T-cell (primary cell): Measurements from ENCODE around the gene STT3B. TPM values are rescaled to one million over a fixed set of nuclear protein-coding genes. Genes with fewer than 3 reads are reported as not detected.

Source experiments
- ATAC-seq, 4 experiments: fragments of 200-7000 bp in 3 of 4; fragments of 150-1000 bp in 1 of 4; cut with Tn5 transposase; replicated peaks in 1 of 4; 1 replicate in 3 of 4; 2 replicates in 1 of 4; pipeline ENCODE4 v1.10.0; 2021; ENCODE audit warnings: moderate library complexity in 3 of 4, mild to moderate bottlenecking in 2 of 4, moderate number of reproducible peaks in 1 of 4
- CTCF ChIA-PET, 2 donors: fragments of 300-600 bp; sonication (Branson Sonifier 250); formaldehyde crosslinking; loops; one replicate each; lab custom pipeline; 2022; ENCODE audit warnings: antibody characterized with exemption in 2 of 2; lab: Charles Lee
- POLR2A ChIA-PET, 2 donors: fragments of 300-600 bp; sonication (Branson Sonifier 250); formaldehyde crosslinking; loops; one replicate each; lab custom pipeline; 2022; ENCODE audit warnings: antibody characterized with exemption in 2 of 2; lab: Charles Lee
- DNase-seq, 35 experiments: peaks; one replicate each; pipeline versions ENCODE4 v3.0.0 to v3.0.0-alpha.2; 2013 to 2023
- H3K27ac ChIP-seq: one replicate; pipeline ENCODE4 v1.5.1; 2013; ENCODE audit warnings: low read length
- H3K27me3 ChIP-seq, 2 experiments: replicated peaks in 1 of 2; 1 replicate in 1 of 2; 2 replicates in 1 of 2; pipeline versions ENCODE4 v1.6.1 to v1.7.0; 2013; ENCODE audit warnings: low read length in 1 of 2, mixed read lengths in 1 of 2; ENCODE audit not compliant: control insufficient read depth in 2 of 2, insufficient read depth in 2 of 2; ENCODE audit errors: extremely low read depth in 1 of 2
- H3K36me3 ChIP-seq, 2 donors: 1 replicate in 1 of 2; 2 replicates in 1 of 2; pipeline versions ENCODE4 v1.6.1 to v1.7.0; 2013; ENCODE audit warnings: low read length in 1 of 2; ENCODE audit not compliant: control insufficient read depth in 2 of 2, insufficient read depth in 1 of 2; ENCODE audit errors: extremely low read depth in 1 of 2
- H3K4me1 ChIP-seq, 2 experiments: 1 replicate in 1 of 2; 2 replicates in 1 of 2; pipeline versions ENCODE4 v1.6.1 to v1.7.0; 2013; ENCODE audit warnings: low read length in 2 of 2, mixed read lengths in 1 of 2; ENCODE audit not compliant: insufficient read depth in 2 of 2, control insufficient read depth in 1 of 2; ENCODE audit errors: extremely low read depth in 1 of 2
- H3K4me3 ChIP-seq, 2 donors: 1 replicate in 1 of 2; 2 replicates in 1 of 2; pipeline versions ENCODE4 v1.5.1 to v1.7.0; 2013; ENCODE audit warnings: mild to moderate bottlenecking in 2 of 2, low read length in 1 of 2, moderate library complexity in 1 of 2; ENCODE audit not compliant: control insufficient read depth in 1 of 2; ENCODE audit errors: extremely low read depth in 1 of 2
- H3K9me3 ChIP-seq: 2 replicates; pipeline ENCODE4 v1.7.0; 2013
- H3K27ac Mint-ChIP-seq, 2 donors: one replicate each; pipeline ENCODE4 v1.8.0; 2020 to 2021; ENCODE audit warnings: mild to moderate bottlenecking in 2 of 2, mixed read lengths in 2 of 2
- H3K27me3 Mint-ChIP-seq, 2 donors: one replicate each; pipeline ENCODE4 v1.8.0; 2021 to 2022; ENCODE audit warnings: mixed read lengths in 2 of 2
- H3K36me3 Mint-ChIP-seq: one replicate; pipeline ENCODE4 v1.8.0; 2021; ENCODE audit warnings: mixed read lengths
- H3K4me1 Mint-ChIP-seq, 3 donors: one replicate each; pipeline ENCODE4 v1.8.0; 2020 to 2022; ENCODE audit warnings: mixed read lengths in 3 of 3, mild to moderate bottlenecking in 1 of 3
- H3K4me3 Mint-ChIP-seq, 3 donors: one replicate each; pipeline ENCODE4 v1.8.0; 2020 to 2022; ENCODE audit warnings: mild to moderate bottlenecking in 3 of 3, mixed read lengths in 3 of 3, moderate library complexity in 3 of 3
- H3K9me3 Mint-ChIP-seq, 3 donors: one replicate each; pipeline ENCODE4 v1.8.0; 2020 to 2022; ENCODE audit warnings: mixed read lengths in 3 of 3
- WGBS: methylation state at CpG from one replicate; pipeline ENCODE4 v1.1.5; 2013; ENCODE audit warnings: missing lambda C conversion rate; ENCODE audit not compliant: insufficient coverage; 5-methylcytosine and 5-hydroxymethylcytosine counted together
- total RNA-seq, 35 experiments: library from RNA in 6 of 35; stranded (reverse) in 6 of 35; fragments of 120-200 nt in 1 of 35; gene quantifications; one replicate each; pipeline versions ENCODE4 v1.2.1 to v1.2.4 and lab custom pipeline; 2013 to 2026

STT3B gene
- total RNA-seq, 5 donors from 2014 or later (not counting 1 experiment from before 2014, with no cell fraction given): 92.1 to 160 (median 110) TPM

DNA sequence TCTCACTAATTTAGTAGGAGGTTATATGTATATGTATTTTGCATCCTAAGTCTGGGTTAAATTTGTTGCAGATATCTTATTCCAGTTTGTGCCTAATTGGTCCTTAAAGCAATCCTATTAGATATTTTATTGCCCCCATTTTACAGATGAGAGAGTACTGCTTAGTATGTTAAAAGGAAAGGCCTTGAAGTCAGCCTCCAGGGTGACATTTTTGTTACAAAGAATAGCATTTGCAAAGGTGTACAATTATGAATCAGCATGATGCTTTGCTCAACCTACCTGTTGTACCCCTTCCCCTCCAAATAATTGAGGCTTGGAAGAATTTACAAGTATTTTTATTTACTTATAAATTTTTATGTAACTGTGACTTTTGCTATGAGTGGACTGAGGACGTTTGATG, 14.0 kb downstream of the STT3B start:
- Histone ChIP-seq H3K9me3 (no peaks in the 10 kb centered on the region), H3K4me3 (no peak overlapping the region), H3K27ac (no peak overlapping the region), H3K4me1 (peaks cover 18% of the 10 kb centered on the region in 2 experiments), H3K36me3 (peaks cover 0 to 2% of the 10 kb centered on the region in 2 donors), H3K27me3 (no peaks in the 10 kb centered on the region)
- peak overlapping the region in 1 of 3 donors; percentile 58 for H3K4me3 Mint-ChIP-seq
- no peak for ATAC-seq
- no peak for DNase-seq
- CTCF ChIA-PET: interaction anchor here (0.6 to 1.4 kb wide), 4 partner anchors 14 to 792 kb away, joined by 4 to 10 read pairs (median 6); partner anchors contain the start of gene STT3B (in 1 of the 2)
- no CpG with 5 or more reads among the region's 1 CpG for WGBS
- peaks cover 11% of the 10 kb centered on the region for H3K36me3 Mint-ChIP-seq
- no peaks in the 10 kb centered on the region for H3K9me3 Mint-ChIP-seq
- POLR2A ChIA-PET: interaction anchor here in 1 of 2 donors (2.7 kb wide), 1 partner anchor 14 kb away, joined by 15 read pairs; the partner anchor contains the start of gene STT3B
- no peaks in the 10 kb centered on the region for H3K27me3 Mint-ChIP-seq
- H3K27ac Mint-ChIP-seq: peak overlapping the region; percentile 43 to 58
- peaks cover 90 to 93% (median 91%) of the 10 kb centered on the region in 3 donors for H3K4me1 Mint-ChIP-seq

DNA sequence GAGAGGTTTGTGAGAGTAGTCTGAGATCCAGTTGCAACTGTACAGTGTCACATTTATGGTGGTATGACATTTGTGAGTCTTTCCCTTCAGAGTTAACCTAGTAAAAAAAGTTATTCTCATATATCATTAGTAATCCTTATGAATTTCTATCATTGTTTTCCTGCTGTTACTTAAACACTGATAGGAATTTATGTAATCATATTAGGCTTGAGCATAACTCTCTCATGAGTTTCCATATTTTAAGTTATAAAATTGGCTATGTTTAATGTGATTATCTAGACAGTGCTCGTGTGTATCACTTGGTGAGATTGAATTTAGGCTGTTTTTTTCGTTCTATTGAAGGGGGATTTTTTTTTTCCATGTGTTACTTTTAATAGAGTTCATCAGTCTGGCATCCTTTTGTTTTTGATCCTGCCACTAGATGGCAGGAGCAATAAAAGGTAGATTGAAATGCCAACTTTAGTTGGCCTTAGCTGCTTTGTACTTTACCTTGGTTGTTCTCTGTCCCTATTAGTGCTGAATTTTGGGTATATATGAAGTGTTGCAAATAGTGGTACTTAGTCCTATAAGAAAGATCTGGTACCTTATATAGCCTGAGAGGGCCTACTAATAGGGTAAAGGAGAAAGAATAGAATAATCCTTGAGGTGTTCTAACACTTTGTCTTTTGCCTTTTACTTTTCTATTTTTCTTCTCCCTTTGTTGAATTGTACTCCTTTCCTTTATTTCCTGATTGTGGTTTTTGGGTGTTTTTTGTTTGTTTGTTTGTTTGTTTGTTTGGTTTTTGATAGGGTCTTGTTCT, 17.9 kb downstream of the STT3B start:
- H3K27ac Mint-ChIP-seq: peak overlapping the region; percentile 36 to 71
- peaks cover 84 to 88% (median 85%) of the 10 kb centered on the region in 3 donors for H3K4me1 Mint-ChIP-seq
- no peak overlapping the region for H3K4me3 ChIP-seq
- peak; percentile 48 to 72 (median 68) for ATAC-seq
- no peaks in the 10 kb centered on the region for H3K9me3 ChIP-seq
- no peaks in the 10 kb centered on the region for H3K27me3 ChIP-seq
- peak in 2 of 35 experiments; percentile 15 to 67 for DNase-seq
- POLR2A ChIA-PET: interaction anchor here in 1 of 2 donors (0.6 to 0.7 kb wide), 2 partner anchors 15 to 556 kb away, joined by 3 read pairs; partner anchors contain the start of gene GPD1L
- no peaks in the 10 kb centered on the region for H3K36me3 ChIP-seq
- H3K9me3 Mint-ChIP-seq: peaks cover 0 to 2% (median 0%) of the 10 kb centered on the region in 3 donors
- H3K4me3 Mint-ChIP-seq: peak overlapping the region in 2 of 3 donors; percentile 13 to 41
- CTCF ChIA-PET: interaction anchor here (0.6 to 2.8 kb wide), 9 partner anchors 11 to 324 kb away, joined by 3 to 13 read pairs (median 4); partner anchors contain the start of gene STT3B (in 1 of the 2)
- H3K36me3 Mint-ChIP-seq: peaks cover 5% of the 10 kb centered on the region
- no peaks in the 10 kb centered on the region for H3K27me3 Mint-ChIP-seq
- peaks cover 13 to 19% of the 10 kb centered on the region in 2 experiments for H3K4me1 ChIP-seq
- no peak overlapping the region for H3K27ac ChIP-seq
- WGBS: 14% methylated on average over 1 of the region's 2 CpGs

- no peak overlapping the region for H3K4me3 ChIP-seq
- H3K36me3 ChIP-seq: no peaks in the 10 kb centered on the region
- ATAC-seq (no peak), DNase-seq (no peak)
- H3K4me1 ChIP-seq: peaks cover 9 to 20% of the 10 kb centered on the region in 2 experiments
- 90% methylated on average over 2 of the region's 2 CpGs for WGBS
- H3K27me3 ChIP-seq: no peaks in the 10 kb centered on the region
- H3K9me3 ChIP-seq: no peaks in the 10 kb centered on the region
- ChIA-PET POLR2A (no interaction called here), CTCF (interaction anchor here (0.7 to 2.8 kb wide), 4 partner anchors 15 to 367 kb away, joined by 4 to 13 read pairs (median 6); partner anchors contain the start of gene STT3B (in 1 of the 2))
- Mint-ChIP-seq H3K4me3 (peak overlapping the region in 1 of 3 donors; percentile 41), H3K4me1 (peaks cover 84 to 88% (median 85%) of the 10 kb centered on the region in 3 donors), H3K27ac (peak overlapping the region in 1 of 2 donors; percentile 33), H3K36me3 (peaks cover 13% of the 10 kb centered on the region), H3K9me3 (peaks cover 0 to 6% (median 4%) of the 10 kb centered on the region in 3 donors), H3K27me3 (no peaks in the 10 kb centered on the region)
- no peak overlapping the region for H3K27ac ChIP-seq
Observed at GRCh38 chr3:31551646-31552045, 18.9 kb downstream of the STT3B start.

GRCh38 chr3:31552103-31552502, 19.4 kb downstream of the STT3B start:
- Histone ChIP-seq H3K36me3 (no peaks in the 10 kb centered on the region), H3K27me3 (no peaks in the 10 kb centered on the region), H3K27ac (no peak overlapping the region), H3K4me3 (no peak overlapping the region), H3K9me3 (no peaks in the 10 kb centered on the region), H3K4me1 (peaks cover 9 to 20% of the 10 kb centered on the region in 2 experiments)
- DNase-seq (no peak), ATAC-seq (no peak)
- Mint-ChIP-seq H3K27ac (no peak overlapping the region), H3K36me3 (peaks cover 17% of the 10 kb centered on the region), H3K9me3 (peaks cover 0 to 9% (median 6%) of the 10 kb centered on the region in 3 donors), H3K4me1 (peaks cover 85 to 88% (median 85%) of the 10 kb centered on the region in 3 donors), H3K27me3 (no peaks in the 10 kb centered on the region), H3K4me3 (peak overlapping the region in 1 of 3 donors; percentile 41)
- CTCF ChIA-PET: interaction anchor here (0.7 to 2.8 kb wide), 4 partner anchors 16 to 366 kb away, joined by 4 to 13 read pairs (median 6); partner anchors contain the start of gene STT3B (in 1 of the 2)
- WGBS: no CpG with 5 or more reads among the region's 1 CpG
- POLR2A ChIA-PET: interaction anchor here in 1 of 2 donors (0.7 kb wide), 1 partner anchor 47 kb away, joined by 3 read pairs; no protein-coding TSS in a partner anchor

GRCh38 chr3:31553258-31553657, 20.5 kb downstream of the STT3B start:
- H3K4me1 Mint-ChIP-seq: peaks cover 81 to 85% (median 82%) of the 10 kb centered on the region in 3 donors
- H3K36me3 Mint-ChIP-seq: peaks cover 19% of the 10 kb centered on the region
- H3K27ac ChIP-seq: no peak overlapping the region
- no peak overlapping the region for H3K27ac Mint-ChIP-seq
- peaks cover 4 to 20% of the 10 kb centered on the region in 2 experiments for H3K4me1 ChIP-seq
- no peaks in the 10 kb centered on the region for H3K27me3 ChIP-seq
- H3K4me3 ChIP-seq: no peak overlapping the region
- H3K36me3 ChIP-seq: no peaks in the 10 kb centered on the region
- CTCF ChIA-PET: interaction anchor here in 1 of 2 donors (0.9 kb wide), 1 partner anchor 9 kb away, joined by 3 read pairs; no protein-coding TSS in a partner anchor
- H3K27me3 Mint-ChIP-seq: no peaks in the 10 kb centered on the region
- no peak overlapping the region for H3K4me3 Mint-ChIP-seq
- WGBS: no CpG with 5 or more reads among the region's 3 CpGs
- peaks cover 5 to 11% (median 6%) of the 10 kb centered on the region in 3 donors for H3K9me3 Mint-ChIP-seq
- no peak for DNase-seq
- ATAC-seq: no peak
- POLR2A ChIA-PET: interaction anchor here in 1 of 2 donors (1.2 kb wide), 1 partner anchor 14 kb away, joined by 3 read pairs; no protein-coding TSS in a partner anchor
- no peaks in the 10 kb centered on the region for H3K9me3 ChIP-seq

- DNase-seq: no peak
- peak overlapping the region; percentile 16 to 58 for H3K27ac Mint-ChIP-seq
- H3K4me3 Mint-ChIP-seq: peak overlapping the region in 1 of 3 donors; percentile 30
- WGBS: no CpG with 5 or more reads among the region's 1 CpG
- peak in 1 of 4 experiments; percentile 46 for ATAC-seq
- ChIA-PET CTCF (interaction anchor here in 1 of 2 donors (0.7 kb wide), 1 partner anchor 15 kb away, joined by 3 read pairs; no protein-coding TSS in a partner anchor), POLR2A (no interaction called here)
- H3K9me3 ChIP-seq: peaks cover 4% of the 10 kb centered on the region
- peaks cover 9 to 30% (median 20%) of the 10 kb centered on the region in 3 donors for H3K9me3 Mint-ChIP-seq
- H3K36me3 ChIP-seq: no peaks in the 10 kb centered on the region
- H3K4me3 ChIP-seq: no peak overlapping the region
- no peak overlapping the region for H3K27ac ChIP-seq
- peaks cover 85 to 90% (median 86%) of the 10 kb centered on the region in 3 donors for H3K4me1 Mint-ChIP-seq
- H3K4me1 ChIP-seq: peaks cover 4 to 18% of the 10 kb centered on the region in 2 experiments
- H3K36me3 Mint-ChIP-seq: peaks cover 37% of the 10 kb centered on the region
- H3K27me3 Mint-ChIP-seq: no peaks in the 10 kb centered on the region
- H3K27me3 ChIP-seq: no peaks in the 10 kb centered on the region
Observed at GRCh38 chr3:31555204-31555603, 22.5 kb downstream of the STT3B start.
